HG02938 (cell line): ENCODE results near the gene SELPLG.
"Not testable (repeated sequence)": the region's sequence is repeated elsewhere in the genome, so short reads cannot be mapped to it uniquely, and the experiment has no call there.

ENCODE experiments used
- ATAC-seq: cut with Tn5 transposase; IDR thresholded peaks from one replicate; pipeline ENCODE4 v1.9.1; 2021; ENCODE audit warnings: mild to moderate bottlenecking, moderate library complexity; ENCODE audit not compliant: unreplicated experiment

Gene SELPLG

GRCh38 chr12:108620236-108620879, 13.3 kb downstream of the SELPLG start:
- ATAC-seq, result no peak

- ATAC-seq, result no peak
Observed at GRCh38 chr12:108619369-108620160, 14.1 kb downstream of the SELPLG start.

GRCh38 chr12:108618953-108619274, 14.8 kb downstream of the SELPLG start:
- ATAC-seq, result not testable (repeated sequence)

GRCh38 chr12:108618079-108618952, 15.4 kb downstream of the SELPLG start:
- peak; percentile 36 for ATAC-seq

GRCh38 chr12:108616941-108617858, 16.5 kb downstream of the SELPLG start:
- peak; percentile 64 for ATAC-seq

GRCh38 chr12:108616359-108616758, 17.3 kb downstream of the SELPLG start:
- ATAC-seq, result no peak

GRCh38 chr12:108615918-108616317, 17.8 kb downstream of the SELPLG start:
- no peak for ATAC-seq

GRCh38 chr12:108614639-108615038, 19.1 kb downstream of the SELPLG start:
- ATAC-seq, result no peak

GRCh38 chr12:108614041-108614440, 19.7 kb downstream of the SELPLG start:
- ATAC-seq, result no peak

- no peak for ATAC-seq
Observed at GRCh38 chr12:108613548-108613947, 20.1 kb downstream of the SELPLG start.

- ATAC-seq, result no peak
Observed at GRCh38 chr12:108612788-108613282, 20.9 kb downstream of the SELPLG start.

GRCh38 chr12:108611884-108612415, 21.7 kb downstream of the SELPLG start:
- ATAC-seq, result no peak

GRCh38 chr12:108610856-108611605, 22.7 kb downstream of the SELPLG start:
- no peak for ATAC-seq

GRCh38 chr12:108610336-108610815, 23.3 kb downstream of the SELPLG start:
- no peak for ATAC-seq

- no peak for ATAC-seq
Observed at GRCh38 chr12:108609537-108610335, 24.0 kb downstream of the SELPLG start.

GRCh38 chr12:108608616-108609015, 25.1 kb downstream of the SELPLG start:
- no peak for ATAC-seq

- no peak for ATAC-seq
Observed at GRCh38 chr12:108607981-108608600, 25.6 kb downstream of the SELPLG start.

GRCh38 chr12:108606492-108606891, 27.2 kb downstream of the SELPLG start:
- ATAC-seq, result no peak
